Smooth muscle cell (in vitro differentiated cells): ENCODE results near the gene ANKS1B. TPM values are rescaled to one million over a fixed set of nuclear protein-coding genes. Genes with fewer than 3 reads are reported as not detected.

ENCODE experiments used
- DNase-seq: peaks from one replicate; lab custom pipeline; 2025; ENCODE audit not compliant: unreplicated experiment; lab: John Stamatoyannopoulos, UW
- H2AFZ ChIP-seq: fragments of 200-600 bp; sonication (generic); 2 replicates; pipeline ENCODE4 v1.6.0; 2016; ENCODE audit warnings: antibody characterized with exemption, low read depth, mild to moderate bottlenecking
- H3F3A ChIP-seq: fragments of 200-600 bp; sonication (generic); 2 replicates; pipeline ENCODE4 v1.6.0; 2017; ENCODE audit warnings: antibody characterized with exemption, low read depth
- H3K27ac ChIP-seq: fragments of 200-600 bp; sonication (generic); 2 replicates; pipeline ENCODE4 v1.5.1; 2016; ENCODE audit warnings: low read depth, mild to moderate bottlenecking
- H3K27me3 ChIP-seq: fragments of 200-600 bp; sonication (generic); 2 replicates; pipeline ENCODE4 v1.6.1; 2016; ENCODE audit warnings: low read depth, mild to moderate bottlenecking
- H3K36me3 ChIP-seq: fragments of 200-600 bp; sonication (generic); 2 replicates; pipeline ENCODE4 v1.5.1; 2016; ENCODE audit warnings: low read depth
- H3K4me1 ChIP-seq: fragments of 200-600 bp; sonication (generic); 2 replicates; pipeline ENCODE4 v1.5.1; 2016; ENCODE audit warnings: low read depth
- H3K4me2 ChIP-seq: fragments of 200-600 bp; sonication (generic); 2 replicates; pipeline ENCODE4 v1.6.0; 2016; ENCODE audit warnings: mild to moderate bottlenecking
- H3K4me3 ChIP-seq: fragments of 200-600 bp; sonication (generic); 2 replicates; pipeline ENCODE4 v1.5.1; 2016; ENCODE audit warnings: mild to moderate bottlenecking
- H3K79me2 ChIP-seq: fragments of 200-600 bp; sonication (generic); 2 replicates; pipeline ENCODE4 v1.6.0; 2016; ENCODE audit warnings: low read depth, mild to moderate bottlenecking
- H3K9ac ChIP-seq: fragments of 200-600 bp; sonication (generic); 2 replicates; pipeline ENCODE4 v1.6.0; 2016; ENCODE audit warnings: low read depth
- H3K9me3 ChIP-seq: fragments of 200-600 bp; sonication (generic); replicated peaks from 2 replicates; pipeline ENCODE4 v1.5.1; 2016; ENCODE audit warnings: low read depth
- H4K20me1 ChIP-seq: fragments of 200-600 bp; sonication (generic); 2 replicates; pipeline ENCODE4 v1.6.0; 2016; ENCODE audit warnings: low read depth
- WGBS: methylation state at CpG from one replicate; pipeline ENCODE4 v1.1.7; 2016; ENCODE audit warnings: low lambda C conversion rate; 5-methylcytosine and 5-hydroxymethylcytosine counted together
- polyA plus RNA-seq: library from polyadenylated mRNA; unstranded; fragments of >200 nt; fragmentation: Nextera tagmentation; extraction: Ambion mirVana; gene quantifications from 2 replicates; pipeline ENCODE4 v1.2.1, GENCODE V29; 2016
- total RNA-seq: library from RNA; depleted of rRNA; stranded (reverse); fragments of >200 nt; gene quantifications from 2 replicates; pipeline ENCODE4 v1.2.3, GENCODE V29; 2014
- TF ChIP-seq, protein P1 (sequence below): fragments of 200-600 bp; sonication (generic); IDR thresholded peaks from 2 replicates; pipeline ENCODE4 v1.5.1; 2017; ENCODE audit warnings: borderline replicate concordance, mild to moderate bottlenecking, antibody characterized with exemption; ENCODE audit not compliant: insufficient read depth, poor library complexity, severe bottlenecking

Gene ANKS1B
- total and polyA plus RNA-seq, 2 experiments from 2014 or later = 0.47 to 7.3 TPM

DNA sequence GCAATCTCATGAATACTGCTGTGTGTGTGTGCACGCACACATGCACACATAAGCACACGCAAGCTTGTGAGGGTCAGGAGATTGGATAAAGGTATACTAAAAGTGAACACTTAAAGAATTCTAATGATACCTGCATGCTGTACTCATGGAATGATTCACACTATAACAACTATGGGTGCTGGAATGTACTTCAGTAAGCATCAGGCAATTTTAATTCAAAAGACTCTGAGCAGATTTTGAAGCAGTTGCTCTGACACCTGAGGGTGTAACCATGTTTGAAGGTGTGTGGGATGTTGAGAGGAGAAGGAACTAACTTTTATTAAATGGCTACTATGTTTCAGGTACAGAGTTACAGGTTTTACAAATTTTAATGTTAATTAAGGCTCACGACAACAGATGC is 275.6 kb downstream of the ANKS1B start:
- no peaks in the 10 kb centered on the region for H4K20me1 ChIP-seq
- 81% methylated on average over 3 of the region's 3 CpGs for WGBS
- no peaks in the 10 kb centered on the region for H3K79me2 ChIP-seq
- peaks cover 2% of the 10 kb centered on the region for H3K9me3 ChIP-seq
- H3K27ac ChIP-seq = no peak overlapping the region
- no peak overlapping the region for H2AFZ ChIP-seq
- no peak overlapping the region for H3K9ac ChIP-seq
- no peaks in the 10 kb centered on the region for H3K4me1 ChIP-seq
- TF ChIP-seq, protein P1, sequence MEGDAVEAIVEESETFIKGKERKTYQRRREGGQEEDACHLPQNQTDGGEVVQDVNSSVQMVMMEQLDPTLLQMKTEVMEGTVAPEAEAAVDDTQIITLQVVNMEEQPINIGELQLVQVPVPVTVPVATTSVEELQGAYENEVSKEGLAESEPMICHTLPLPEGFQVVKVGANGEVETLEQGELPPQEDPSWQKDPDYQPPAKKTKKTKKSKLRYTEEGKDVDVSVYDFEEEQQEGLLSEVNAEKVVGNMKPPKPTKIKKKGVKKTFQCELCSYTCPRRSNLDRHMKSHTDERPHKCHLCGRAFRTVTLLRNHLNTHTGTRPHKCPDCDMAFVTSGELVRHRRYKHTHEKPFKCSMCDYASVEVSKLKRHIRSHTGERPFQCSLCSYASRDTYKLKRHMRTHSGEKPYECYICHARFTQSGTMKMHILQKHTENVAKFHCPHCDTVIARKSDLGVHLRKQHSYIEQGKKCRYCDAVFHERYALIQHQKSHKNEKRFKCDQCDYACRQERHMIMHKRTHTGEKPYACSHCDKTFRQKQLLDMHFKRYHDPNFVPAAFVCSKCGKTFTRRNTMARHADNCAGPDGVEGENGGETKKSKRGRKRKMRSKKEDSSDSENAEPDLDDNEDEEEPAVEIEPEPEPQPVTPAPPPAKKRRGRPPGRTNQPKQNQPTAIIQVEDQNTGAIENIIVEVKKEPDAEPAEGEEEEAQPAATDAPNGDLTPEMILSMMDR = no peak
- DNase-seq = no peak
- no peak overlapping the region for H3K4me2 ChIP-seq
- no peaks in the 10 kb centered on the region for H3F3A ChIP-seq
- no peak overlapping the region for H3K4me3 ChIP-seq
- no peaks in the 10 kb centered on the region for H3K36me3 ChIP-seq
- H3K27me3 ChIP-seq = no peaks in the 10 kb centered on the region

DNA sequence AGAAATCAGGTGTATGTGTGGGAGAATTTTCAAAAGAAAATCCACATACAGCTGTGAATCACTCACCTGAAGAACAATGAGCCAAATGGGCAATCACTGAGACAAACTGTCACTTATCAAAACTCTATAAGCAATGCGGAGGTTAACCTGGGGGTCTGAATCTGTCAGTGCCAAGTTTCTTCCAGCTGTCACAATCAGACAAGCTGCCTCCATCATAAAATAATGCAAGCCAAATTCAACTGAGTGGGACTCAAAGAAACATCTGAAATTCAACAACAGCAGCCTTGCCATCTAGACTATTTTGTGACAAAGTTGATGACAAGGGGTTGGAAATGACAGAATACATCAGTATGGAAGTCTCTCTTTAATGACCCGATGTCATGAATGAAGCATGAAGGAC is 276.9 kb downstream of the ANKS1B start:
- Histone ChIP-seq H3K9ac (no peak overlapping the region), H3K27ac (no peak overlapping the region), H3F3A (no peaks in the 10 kb centered on the region), H2AFZ (no peak overlapping the region), H3K9me3 (peaks cover 2% of the 10 kb centered on the region), H3K27me3 (no peaks in the 10 kb centered on the region), H4K20me1 (no peaks in the 10 kb centered on the region), H3K4me3 (no peak overlapping the region), H3K79me2 (no peaks in the 10 kb centered on the region), H3K4me1 (no peaks in the 10 kb centered on the region), H3K36me3 (no peaks in the 10 kb centered on the region), H3K4me2 (no peak overlapping the region)
- DNase-seq = no peak
- TF ChIP-seq, protein P1 = no peak
- WGBS = 98% methylated on average over 2 of the region's 2 CpGs

DNA sequence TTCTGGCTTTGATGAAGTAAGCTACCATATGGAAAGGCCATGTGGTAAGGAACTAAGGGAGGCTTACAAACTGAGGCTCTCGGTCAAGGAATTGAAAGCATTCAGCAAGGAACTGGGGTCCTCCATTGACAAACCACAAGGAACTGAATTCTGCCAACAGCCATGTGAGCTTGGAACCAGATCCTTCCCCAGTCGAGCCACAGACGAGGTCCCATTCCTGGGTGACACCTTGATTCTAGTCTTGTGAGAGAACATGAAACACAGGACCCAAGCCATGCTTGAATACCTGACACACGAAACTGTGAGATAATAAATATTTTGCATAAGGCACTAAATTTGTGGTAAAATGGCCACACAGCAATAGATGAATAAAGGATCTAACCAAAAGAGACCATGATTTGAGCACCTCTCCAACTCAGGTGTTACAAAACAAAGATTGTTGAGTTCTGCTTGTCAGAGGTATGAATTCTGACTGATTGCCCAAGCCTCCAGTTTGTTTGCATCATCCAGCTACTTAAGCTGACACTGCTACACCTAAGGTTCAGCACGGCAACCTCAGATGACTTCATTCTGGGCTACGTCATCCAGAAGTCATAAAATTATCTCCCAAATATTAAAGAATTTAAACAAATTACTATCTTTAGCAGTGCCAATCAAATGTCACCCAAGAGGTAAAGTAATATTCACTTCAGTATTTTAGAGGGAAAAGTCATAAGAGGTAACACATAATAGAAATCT is 277.8 kb downstream of the ANKS1B start:
- Histone ChIP-seq H3K79me2 (no peaks in the 10 kb centered on the region), H3K27me3 (no peaks in the 10 kb centered on the region), H3K9ac (no peak overlapping the region), H3K27ac (no peak overlapping the region), H3K4me3 (no peak overlapping the region), H3K36me3 (no peaks in the 10 kb centered on the region), H3K9me3 (no peaks in the 10 kb centered on the region), H3K4me1 (no peaks in the 10 kb centered on the region), H4K20me1 (no peaks in the 10 kb centered on the region), H2AFZ (no peak overlapping the region), H3K4me2 (no peak overlapping the region), H3F3A (no peaks in the 10 kb centered on the region)
- DNase-seq = no peak
- 83% methylated on average over 6 of the region's 6 CpGs for WGBS
- TF ChIP-seq, protein P1 = no peak

DNA sequence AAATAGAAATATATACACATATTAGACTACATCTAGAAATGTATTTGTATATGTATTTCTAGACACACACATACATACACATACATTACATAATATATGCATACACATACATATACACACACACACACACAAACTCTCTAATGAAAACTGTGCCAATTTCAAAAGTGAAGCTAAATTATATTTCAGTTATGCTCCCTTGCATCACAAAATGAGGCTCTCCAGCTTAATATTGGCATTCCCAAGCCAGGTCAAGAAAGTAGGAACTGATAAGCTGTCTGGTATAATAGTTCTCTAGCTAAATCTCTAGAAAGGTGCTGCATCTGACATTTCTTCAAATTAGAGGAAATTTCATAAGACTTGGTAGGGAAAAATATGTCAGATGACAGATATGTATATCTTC is 280.3 kb downstream of the ANKS1B start:
- no peak for DNase-seq
- Histone ChIP-seq H3K4me2 (no peak overlapping the region), H2AFZ (no peak overlapping the region), H3F3A (no peaks in the 10 kb centered on the region), H3K4me3 (no peak overlapping the region), H3K4me1 (no peaks in the 10 kb centered on the region), H3K27me3 (no peaks in the 10 kb centered on the region), H3K79me2 (no peaks in the 10 kb centered on the region), H3K9ac (no peak overlapping the region), H3K9me3 (no peaks in the 10 kb centered on the region), H3K36me3 (no peaks in the 10 kb centered on the region), H4K20me1 (no peaks in the 10 kb centered on the region), H3K27ac (no peak overlapping the region)
- TF ChIP-seq, protein P1 = no peak
